Adrenal gland (tissue), 12 donors: ENCODE data around the gene SLC25A17. TPM values are rescaled to one million over a fixed set of nuclear protein-coding genes. Genes with fewer than 3 reads are reported as not detected.

Experiments
- DNase-seq, 7 donors: peaks; one replicate each; pipeline ENCODE4 v3.0.0-alpha.2; 2019 to 2020
- H3K27ac ChIP-seq, 5 donors: fragments of 200-600 bp; sonication (generic) in 4 of 5; 1 replicate in 3 of 5; 2 replicates in 2 of 5; pipeline versions ENCODE4 v1.5.1 to v1.8.0; 2016 to 2020; ENCODE audit warnings: mild to moderate bottlenecking in 1 of 5
- H3K27me3 ChIP-seq: fragments of 200-600 bp; 2 replicates; pipeline ENCODE4 v1.8.0; 2021
- H3K36me3 ChIP-seq, 2 donors: fragments of 200-600 bp; replicated peaks in 1 of 2; 1 replicate in 1 of 2; 2 replicates in 1 of 2; pipeline versions ENCODE4 v1.5.1 to v1.8.0; 2018 to 2022
- H3K4me1 ChIP-seq, 2 donors: fragments of 200-600 bp; replicated peaks in 1 of 2; 1 replicate in 1 of 2; 2 replicates in 1 of 2; pipeline versions ENCODE4 v1.5.1 to v1.8.0; 2018 to 2021
- H3K4me3 ChIP-seq, 4 donors: fragments of 200-600 bp; sonication (generic) in 3 of 4; one replicate each; pipeline ENCODE4 v1.5.1; 2016 to 2018
- H3K9me3 ChIP-seq, 3 donors: fragments of 200-600 bp; sonication (generic) in 1 of 3; replicated peaks in 1 of 3; 1 replicate in 2 of 3; 2 replicates in 1 of 3; pipeline versions ENCODE4 v1.5.1 to v1.8.0; 2016 to 2021
- POLR2A ChIP-seq, 2 donors: fragments of 450-650 bp; IDR thresholded peaks; one replicate each; pipeline ENCODE4 v1.6.1; 2017; ENCODE audit warnings: antibody characterized with exemption in 2 of 2, mild to moderate bottlenecking in 2 of 2, moderate library complexity in 1 of 2
- WGBS, 4 donors: extraction: QIAGEN DNeasy Blood & Tissue Kit in 2 of 4; methylation state at CpG; one replicate each; pipeline versions ENCODE4 v1.1.5 to v1.1.7; 2013 to 2017; 5-methylcytosine and 5-hydroxymethylcytosine counted together
- intact Hi-C, 2 donors: fragments of 100-400 bp; cut with DNase I; formaldehyde crosslinking; loops; one replicate each; pipeline versions ENCODE4 v1.14.1 to v1.15.0; 2022 to 2023
- polyA plus RNA-seq, 3 donors: library from polyadenylated mRNA; stranded (reverse); fragments of 200-250 nt in 2 of 3; fragments of 350-450 nt in 1 of 3; fragmentation: Illumina TruSeq in 1 of 3; extraction: RNeasy Lipid Tissue Mini Kit (QIAGEN cat#74804) in 1 of 3; gene quantifications; one replicate each; pipeline ENCODE4 v1.2.3, GENCODE V29; 2013 to 2014
- total RNA-seq, 9 donors: library from RNA; depleted of rRNA in 4 of 9; stranded (reverse); fragments of >200 nt in 4 of 9; fragments of 120-200 nt in 1 of 9; fragmentation: NEBNext Ultra II Directional in 1 of 9; extraction: Animal tissue kit (Norgen Biotek cat#: 25700) in 1 of 9; gene quantifications; one replicate each; pipeline versions ENCODE4 v1.1.0 to v1.2.4, GENCODE V29; 2013 to 2023
- TF ChIP-seq, protein P1 (sequence below), 6 experiments: fragments of 450-650 bp in 4 of 6; fragments of 200-600 bp in 2 of 6; sonication (generic) in 1 of 6; IDR thresholded peaks; 1 replicate in 5 of 6; 2 replicates in 1 of 6; pipeline versions ENCODE4 v1.5.1 to v1.8.0; 2016 to 2021; ENCODE audit warnings: antibody characterized with exemption in 6 of 6, mild to moderate bottlenecking in 2 of 6, moderate library complexity in 1 of 6
- donor health status: healthy with polysubstance abuse.
- donor health status: Bipolar disorder and iron deficiency.
- donor health status: DM: yes; HTN: yes; CAD: no.
- donor health status: DM: no; HTN: no; CAD: no.
- donor health status: DM: no; HTN: no; CAD: no.
- donor health status: DM: yes; HTN: yes; CAD: no.

Gene SLC25A17
- total and polyA plus RNA-seq, 12 donors: 13.2 to 40.8 (median 22.0) TPM

- DNase-seq: no peak
- H3K4me1 ChIP-seq: peaks cover 0 to 8% of the 10 kb centered on the region in 2 donors
- H3K27ac ChIP-seq: no peak overlapping the region
- TF ChIP-seq, protein P1, sequence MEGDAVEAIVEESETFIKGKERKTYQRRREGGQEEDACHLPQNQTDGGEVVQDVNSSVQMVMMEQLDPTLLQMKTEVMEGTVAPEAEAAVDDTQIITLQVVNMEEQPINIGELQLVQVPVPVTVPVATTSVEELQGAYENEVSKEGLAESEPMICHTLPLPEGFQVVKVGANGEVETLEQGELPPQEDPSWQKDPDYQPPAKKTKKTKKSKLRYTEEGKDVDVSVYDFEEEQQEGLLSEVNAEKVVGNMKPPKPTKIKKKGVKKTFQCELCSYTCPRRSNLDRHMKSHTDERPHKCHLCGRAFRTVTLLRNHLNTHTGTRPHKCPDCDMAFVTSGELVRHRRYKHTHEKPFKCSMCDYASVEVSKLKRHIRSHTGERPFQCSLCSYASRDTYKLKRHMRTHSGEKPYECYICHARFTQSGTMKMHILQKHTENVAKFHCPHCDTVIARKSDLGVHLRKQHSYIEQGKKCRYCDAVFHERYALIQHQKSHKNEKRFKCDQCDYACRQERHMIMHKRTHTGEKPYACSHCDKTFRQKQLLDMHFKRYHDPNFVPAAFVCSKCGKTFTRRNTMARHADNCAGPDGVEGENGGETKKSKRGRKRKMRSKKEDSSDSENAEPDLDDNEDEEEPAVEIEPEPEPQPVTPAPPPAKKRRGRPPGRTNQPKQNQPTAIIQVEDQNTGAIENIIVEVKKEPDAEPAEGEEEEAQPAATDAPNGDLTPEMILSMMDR (IDR thresholded peaks at IDR 0.05): no peak
- H3K27me3 ChIP-seq: no peaks in the 10 kb centered on the region
- intact Hi-C loops: no loop called here
- no peaks in the 10 kb centered on the region for H3K9me3 ChIP-seq
- no peak overlapping the region for H3K4me3 ChIP-seq
- no peaks in the 10 kb centered on the region for H3K36me3 ChIP-seq
Measured at GRCh38 chr22:40749829-40750228, 69.3 kb downstream of the SLC25A17 start.

DNA sequence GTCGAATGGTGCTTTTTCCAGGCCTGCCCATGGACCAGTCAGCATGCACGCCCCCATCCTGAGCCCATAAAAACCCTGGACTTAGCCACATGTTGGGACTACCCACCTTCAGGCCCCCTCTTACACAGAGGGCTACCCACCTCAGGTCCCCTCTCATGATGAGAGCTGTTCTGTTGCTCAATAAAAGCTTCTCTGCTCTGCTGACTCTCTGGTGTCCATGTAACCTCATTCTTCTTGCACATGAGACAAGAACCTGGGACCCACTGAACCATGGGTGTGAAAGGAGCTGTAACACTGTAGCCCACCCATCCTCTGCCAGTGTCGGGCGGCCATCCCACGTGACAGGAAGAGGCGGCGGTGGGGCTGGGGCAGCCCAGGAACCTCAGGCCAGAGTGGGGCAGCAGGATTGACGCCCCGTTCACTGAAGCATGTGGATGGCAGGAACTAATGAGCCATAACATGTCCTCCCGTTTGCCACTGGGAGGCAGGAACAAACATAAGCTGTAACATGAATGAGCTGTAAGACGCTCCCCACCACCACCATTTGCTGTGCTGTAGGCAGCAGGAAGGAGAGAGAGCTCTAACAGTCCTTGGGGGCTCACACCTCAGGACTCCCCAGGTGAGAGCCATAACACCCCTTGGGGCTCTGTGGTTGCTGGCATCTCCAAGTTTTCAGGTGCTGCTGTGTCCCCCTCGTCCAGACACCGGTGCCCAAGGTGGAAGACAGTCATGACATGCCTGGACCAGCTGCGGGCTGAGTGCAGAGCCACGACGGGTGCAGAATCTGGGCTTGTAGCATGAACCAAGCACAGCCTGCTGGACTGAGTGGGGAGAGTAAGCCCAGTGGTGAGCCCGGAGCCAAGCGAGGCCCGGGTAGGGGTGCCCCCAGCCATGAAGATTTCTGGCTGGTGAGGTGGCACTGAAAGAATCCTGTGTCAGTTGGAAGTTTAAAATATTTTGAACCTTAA, 70.5 kb downstream of the SLC25A17 start:
- Histone ChIP-seq H3K9me3 (no peaks in the 10 kb centered on the region), H3K36me3 (no peaks in the 10 kb centered on the region), H3K4me1 (peaks cover 0 to 8% of the 10 kb centered on the region in 2 donors), H3K4me3 (no peak overlapping the region), H3K27ac (no peak overlapping the region), H3K27me3 (no peaks in the 10 kb centered on the region)
- 88 to 96% (median 92%) methylated on average over 16 to 19 of the region's 19 CpGs for WGBS, 4 donors
- TF ChIP-seq, protein P1 (IDR thresholded peaks at IDR 0.05): no peak
- TF ChIP-seq POLR2A (IDR thresholded peaks at IDR 0.05): no peak
- no peak for DNase-seq
- intact Hi-C loops: no loop called here

DNA sequence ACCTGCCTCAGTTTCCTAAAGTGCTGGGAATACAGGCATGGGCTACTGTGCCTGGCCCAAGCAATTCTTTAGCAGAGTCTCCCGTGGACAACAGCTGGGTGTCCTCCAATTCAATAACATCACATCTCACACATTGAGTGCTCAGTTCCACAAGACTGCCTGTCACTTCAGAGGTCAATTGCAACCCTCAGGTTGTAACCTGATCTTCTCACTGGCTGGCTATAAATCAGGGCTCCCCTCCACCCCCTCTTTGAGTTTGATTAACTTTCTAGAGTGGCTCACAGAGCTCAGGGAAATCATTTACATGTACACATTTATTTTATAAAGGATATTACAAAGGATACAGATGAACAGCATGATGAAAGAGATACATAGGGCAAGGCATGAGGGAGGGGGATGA, 71.8 kb downstream of the SLC25A17 start:
- DNase-seq: no peak

More for the DNA sequence above, 71.8 kb downstream of the SLC25A17 start:
- Histone ChIP-seq H3K4me1 (peaks cover 0 to 8% of the 10 kb centered on the region in 2 donors), H3K27ac (no peak overlapping the region), H3K27me3 (no peaks in the 10 kb centered on the region), H3K4me3 (no peak overlapping the region), H3K36me3 (no peaks in the 10 kb centered on the region), H3K9me3 (no peaks in the 10 kb centered on the region)
- intact Hi-C loops: no loop called here
- TF ChIP-seq, protein P1 (IDR thresholded peaks at IDR 0.05): no peak
- no peak for TF ChIP-seq POLR2A (IDR thresholded peaks at IDR 0.05)
- 50 to 84% (median 71%) methylated on average over 1 of the region's 1 CpG; no CpG with 5 or more reads in 1 of the 4 donors for WGBS, 4 donors
